Activated naive CD4-positive, alpha-beta T cell treated with anti-CD3 and anti-CD28 coated beads, Interleukin-2, amount 50 U/mL, for 24 hours (primary cell): Measurements from ENCODE around the gene CST4.
"Not testable (repeated sequence)": the region's sequence is repeated elsewhere in the genome, so short reads cannot be mapped to it uniquely, and the experiment has no call there.

Source experiments
- H3K27ac Mint-ChIP-seq: one replicate; pipeline ENCODE4 v1.8.0; 2021; ENCODE audit warnings: mild to moderate bottlenecking, mixed read lengths
- H3K27me3 Mint-ChIP-seq: one replicate; pipeline ENCODE4 v1.8.0; 2021; ENCODE audit warnings: mixed read lengths
- H3K36me3 Mint-ChIP-seq: one replicate; pipeline ENCODE4 v1.8.0; 2021; ENCODE audit warnings: mixed read lengths
- H3K4me1 Mint-ChIP-seq: one replicate; pipeline ENCODE4 v1.8.0; 2021; ENCODE audit warnings: mixed read lengths
- H3K4me3 Mint-ChIP-seq: one replicate; pipeline ENCODE4 v1.8.0; 2021; ENCODE audit warnings: mild to moderate bottlenecking, mixed read lengths
- H3K9me3 Mint-ChIP-seq: one replicate; pipeline ENCODE4 v1.8.0; 2021; ENCODE audit warnings: mixed read lengths

CST4 gene

DNA sequence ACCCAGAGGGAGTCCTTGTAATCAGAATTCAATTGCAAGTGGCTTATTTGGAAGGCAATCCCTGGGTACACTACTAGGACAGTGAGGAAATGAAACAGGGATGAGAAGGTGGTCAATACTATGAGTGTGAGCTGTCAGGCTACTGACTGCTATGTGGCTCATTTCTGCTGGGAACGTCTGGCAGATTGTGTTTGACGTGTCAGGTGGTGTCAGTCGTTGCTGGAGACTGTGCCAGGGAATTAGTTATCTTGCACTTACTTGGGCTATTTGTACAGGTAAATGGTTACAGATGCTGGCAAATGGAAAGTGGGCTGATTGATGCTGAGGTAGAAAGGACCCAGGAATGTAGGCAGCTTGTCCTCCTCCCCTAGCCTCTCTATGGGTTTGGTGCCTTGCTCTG lies 17.4 kb downstream of the CST4 start:
- H3K4me3 Mint-ChIP-seq = no peak overlapping the region
- H3K27ac Mint-ChIP-seq = no peak overlapping the region
- no peaks in the 10 kb centered on the region for H3K27me3 Mint-ChIP-seq
- H3K36me3 Mint-ChIP-seq = no peaks in the 10 kb centered on the region
- H3K4me1 Mint-ChIP-seq = no peaks in the 10 kb centered on the region
- H3K9me3 Mint-ChIP-seq = no peaks in the 10 kb centered on the region

- Mint-ChIP-seq H3K4me3 (no peak overlapping the region), H3K27me3 (no peaks in the 10 kb centered on the region), H3K27ac (no peak overlapping the region), H3K9me3 (no peaks in the 10 kb centered on the region), H3K4me1 (no peaks in the 10 kb centered on the region), H3K36me3 (no peaks in the 10 kb centered on the region)
Observed at GRCh38 chr20:23670361-23670760, 18.5 kb downstream of the CST4 start.

DNA sequence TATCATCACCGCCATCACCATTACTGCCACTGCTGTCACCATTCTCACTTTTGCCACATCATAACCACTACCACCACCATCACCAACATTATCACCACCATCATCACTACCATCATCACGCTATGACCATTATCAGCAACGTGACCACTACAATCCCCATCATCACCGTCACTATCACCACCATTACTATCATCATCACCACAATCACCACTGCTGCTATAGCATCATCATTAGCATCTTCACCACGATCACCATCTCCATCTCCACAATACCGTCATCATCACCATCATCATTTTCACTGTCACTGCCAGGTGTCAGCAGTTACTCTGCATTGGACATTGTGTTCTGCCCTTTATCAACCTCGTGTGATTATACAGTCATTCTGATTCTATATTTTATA lies 19.0 kb downstream of the CST4 start:
- Mint-ChIP-seq H3K9me3 (no peaks in the 10 kb centered on the region), H3K4me1 (no peaks in the 10 kb centered on the region), H3K27ac (no peak overlapping the region), H3K27me3 (no peaks in the 10 kb centered on the region), H3K4me3 (no peak overlapping the region), H3K36me3 (no peaks in the 10 kb centered on the region)

DNA sequence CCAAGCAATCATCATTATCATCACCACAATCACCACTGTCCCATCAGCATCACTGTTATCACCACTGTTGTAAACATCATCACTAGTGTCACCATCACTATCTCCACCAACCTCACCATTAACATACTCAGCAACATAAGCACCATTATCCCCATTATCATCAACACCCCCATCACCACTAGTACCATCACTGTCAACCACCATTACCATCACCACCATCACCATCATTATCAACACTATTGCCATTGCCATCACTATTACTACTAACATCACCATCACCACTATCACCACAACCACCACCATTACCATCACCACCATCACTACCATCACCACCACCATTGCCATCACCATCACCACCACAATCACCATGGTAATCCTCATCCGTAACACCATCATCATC lies 19.5 kb downstream of the CST4 start:
- Mint-ChIP-seq H3K4me1 (no peaks in the 10 kb centered on the region), H3K27ac (no peak overlapping the region), H3K36me3 (no peaks in the 10 kb centered on the region), H3K4me3 (no peak overlapping the region), H3K9me3 (no peaks in the 10 kb centered on the region), H3K27me3 (no peaks in the 10 kb centered on the region)

DNA sequence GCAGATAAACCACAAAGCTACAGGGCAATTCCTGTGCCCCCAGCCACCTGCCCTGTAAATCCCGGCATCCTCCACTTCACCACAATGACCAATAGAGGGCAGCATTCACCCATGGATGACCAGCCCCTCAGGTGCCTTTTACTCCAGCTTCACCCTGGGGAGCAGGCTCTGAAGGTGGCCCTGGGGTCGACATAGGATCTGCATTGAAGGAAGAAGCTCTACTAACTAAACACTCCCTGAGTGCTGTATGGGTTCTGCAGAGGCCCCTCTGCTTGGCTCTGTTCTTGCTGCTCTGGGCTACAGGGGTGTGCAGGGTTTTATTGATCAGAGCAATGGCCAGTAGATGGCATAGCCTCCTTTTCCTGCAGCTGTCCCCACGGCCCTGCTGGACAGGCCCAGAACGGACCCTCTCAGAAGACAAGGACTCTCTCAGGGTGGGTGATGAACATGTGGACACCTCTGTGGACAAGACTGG lies 20.3 kb downstream of the CST4 start:
- Mint-ChIP-seq H3K27me3 (no peaks in the 10 kb centered on the region), H3K9me3 (no peaks in the 10 kb centered on the region), H3K36me3 (no peaks in the 10 kb centered on the region), H3K27ac (no peak overlapping the region), H3K4me3 (no peak overlapping the region), H3K4me1 (no peaks in the 10 kb centered on the region)

DNA sequence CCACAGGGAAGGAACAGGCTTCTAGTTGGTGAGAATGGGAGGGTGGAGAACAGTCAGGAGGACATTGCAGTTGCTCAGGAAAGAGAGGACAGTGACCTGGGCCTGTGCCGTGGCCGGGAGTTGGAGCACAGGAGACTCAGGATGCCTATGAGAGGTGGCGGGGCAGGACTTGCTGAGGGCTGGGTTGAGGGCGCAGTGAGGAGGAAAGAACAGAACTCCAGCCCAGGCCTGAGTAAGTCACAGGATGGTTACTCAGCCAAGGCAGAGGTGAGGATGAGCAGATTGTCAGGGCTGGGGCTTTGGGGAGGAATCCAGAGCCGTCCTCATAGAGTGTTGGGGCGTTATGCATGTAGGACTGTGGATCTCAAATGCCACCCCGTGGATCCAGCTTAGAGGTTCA lies 21.2 kb downstream of the CST4 start:
- Mint-ChIP-seq H3K36me3 (no peaks in the 10 kb centered on the region), H3K4me1 (no peaks in the 10 kb centered on the region), H3K4me3 (no peak overlapping the region), H3K27ac (no peak overlapping the region), H3K27me3 (no peaks in the 10 kb centered on the region), H3K9me3 (no peaks in the 10 kb centered on the region)

GRCh38 chr20:23666698-23667097 lies 22.1 kb downstream of the CST4 start:
- H3K36me3 Mint-ChIP-seq = no peaks in the 10 kb centered on the region
- no peak overlapping the region for H3K4me3 Mint-ChIP-seq
- no peaks in the 10 kb centered on the region for H3K4me1 Mint-ChIP-seq
- H3K27ac Mint-ChIP-seq = no peak overlapping the region
- H3K27me3 Mint-ChIP-seq = no peaks in the 10 kb centered on the region
- no peaks in the 10 kb centered on the region for H3K9me3 Mint-ChIP-seq

DNA sequence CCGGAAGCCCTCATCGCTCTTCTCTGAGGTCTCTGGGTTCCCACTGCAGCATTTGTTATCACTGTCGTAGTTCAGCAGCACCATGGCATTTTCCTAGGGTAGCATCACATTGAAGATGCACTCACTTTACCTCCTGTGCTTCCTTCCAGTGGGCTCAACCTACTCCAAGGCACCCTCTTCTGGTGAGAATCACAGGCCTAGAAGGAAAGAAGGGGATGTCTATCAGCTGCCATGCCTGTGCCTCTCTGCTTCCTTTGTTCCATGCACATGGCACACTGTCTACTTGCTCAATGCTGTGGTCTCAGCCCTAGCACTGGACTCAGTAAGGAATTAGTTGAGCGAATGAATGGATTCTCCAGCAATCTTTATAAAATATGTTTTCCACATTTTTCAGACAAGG lies 22.6 kb downstream of the CST4 start:
- H3K9me3 Mint-ChIP-seq = no peaks in the 10 kb centered on the region
- H3K36me3 Mint-ChIP-seq = no peaks in the 10 kb centered on the region
- H3K27me3 Mint-ChIP-seq = no peaks in the 10 kb centered on the region
- H3K4me3 Mint-ChIP-seq = no peak overlapping the region
- H3K4me1 Mint-ChIP-seq = no peaks in the 10 kb centered on the region
- H3K27ac Mint-ChIP-seq = no peak overlapping the region

DNA sequence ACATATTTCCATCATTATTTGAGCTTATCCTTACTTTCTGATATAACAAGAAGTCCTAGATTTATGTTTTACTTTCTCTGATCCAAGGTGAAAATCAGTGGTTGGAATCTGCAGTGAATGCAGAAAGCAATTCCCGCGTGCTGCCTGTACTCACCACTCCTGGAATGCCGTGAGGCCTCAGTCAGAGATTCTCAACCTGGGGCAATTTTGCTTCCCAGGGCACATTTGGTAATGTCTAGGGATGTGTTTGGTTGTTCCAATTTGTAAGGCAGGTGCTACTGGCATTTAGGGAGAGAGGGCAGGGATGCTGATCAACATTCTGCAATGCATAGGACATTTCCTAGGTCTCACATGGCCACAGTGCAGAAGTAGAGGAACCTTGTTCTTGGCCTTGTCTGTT lies 23.9 kb downstream of the CST4 start:
- H3K4me1 Mint-ChIP-seq = no peaks in the 10 kb centered on the region
- no peak overlapping the region for H3K27ac Mint-ChIP-seq
- no peaks in the 10 kb centered on the region for H3K9me3 Mint-ChIP-seq
- no peak overlapping the region for H3K4me3 Mint-ChIP-seq
- H3K36me3 Mint-ChIP-seq = no peaks in the 10 kb centered on the region
- H3K27me3 Mint-ChIP-seq = no peaks in the 10 kb centered on the region

DNA sequence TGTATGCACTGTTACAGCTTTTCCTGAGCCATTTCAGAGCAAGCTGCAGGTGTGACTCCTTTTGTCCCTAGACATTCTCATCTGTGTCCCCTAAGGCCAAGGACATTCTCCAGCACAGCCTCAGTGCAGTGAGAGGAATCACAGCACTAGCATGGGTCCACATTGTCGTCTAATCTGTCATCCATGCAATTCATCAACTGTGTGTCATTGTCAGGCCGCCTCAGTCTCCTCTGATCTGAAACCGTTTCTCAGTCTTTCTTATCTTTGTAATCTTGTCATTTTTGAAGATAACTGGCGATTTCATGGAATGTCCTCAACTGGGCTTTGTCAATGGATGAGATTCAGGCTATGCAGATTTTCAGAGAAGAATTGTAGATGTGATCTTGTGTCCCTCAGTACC lies 24.8 kb downstream of the CST4 start:
- H3K4me1 Mint-ChIP-seq, H3K27me3 Mint-ChIP-seq, H3K9me3 Mint-ChIP-seq, H3K4me3 Mint-ChIP-seq, H3K27ac Mint-ChIP-seq, H3K36me3 Mint-ChIP-seq: not testable (repeated sequence)

- Mint-ChIP-seq H3K27ac (no peak overlapping the region), H3K4me3 (no peak overlapping the region), H3K4me1 (no peaks in the 10 kb centered on the region), H3K27me3 (no peaks in the 10 kb centered on the region), H3K36me3 (no peaks in the 10 kb centered on the region), H3K9me3 (no peaks in the 10 kb centered on the region)
Observed at GRCh38 chr20:23663180-23663579, 25.7 kb downstream of the CST4 start.

DNA sequence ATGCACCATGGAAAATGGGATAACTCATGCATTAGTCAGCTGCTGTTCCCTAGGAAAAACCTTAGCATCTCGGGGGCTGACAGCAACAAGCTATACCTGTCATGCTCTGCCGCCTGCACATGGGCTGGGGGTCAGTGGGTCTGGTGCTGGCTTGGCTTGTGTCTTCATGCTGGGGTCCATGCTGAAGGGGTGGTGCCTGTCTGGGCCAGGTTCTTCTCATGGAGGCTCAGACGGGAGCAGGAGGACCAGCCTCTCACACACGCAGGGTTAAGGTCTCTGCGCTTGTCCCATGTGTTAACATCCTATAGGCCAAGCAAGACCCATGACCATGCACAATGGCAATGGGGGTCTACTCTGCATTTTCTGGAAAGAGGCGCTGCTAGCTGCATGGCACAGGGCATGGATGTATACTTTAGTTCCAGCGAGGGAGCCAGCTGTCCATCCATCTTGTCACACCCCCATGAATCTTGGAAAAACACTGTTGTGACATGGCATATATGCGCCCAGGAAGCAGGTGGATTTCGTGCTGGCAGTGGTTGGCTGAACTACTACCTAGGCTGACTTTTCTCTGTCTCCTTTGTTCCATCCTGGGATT lies 26.5 kb downstream of the CST4 start:
- Mint-ChIP-seq H3K36me3 (no peaks in the 10 kb centered on the region), H3K4me3 (no peak overlapping the region), H3K9me3 (no peaks in the 10 kb centered on the region), H3K27me3 (no peaks in the 10 kb centered on the region), H3K4me1 (no peaks in the 10 kb centered on the region), H3K27ac (no peak overlapping the region)

GRCh38 chr20:23661002-23661429 lies 27.8 kb downstream of the CST4 start:
- no peaks in the 10 kb centered on the region for H3K9me3 Mint-ChIP-seq
- H3K36me3 Mint-ChIP-seq = no peaks in the 10 kb centered on the region
- no peak overlapping the region for H3K27ac Mint-ChIP-seq
- H3K4me3 Mint-ChIP-seq = no peak overlapping the region
- H3K27me3 Mint-ChIP-seq = no peaks in the 10 kb centered on the region
- no peaks in the 10 kb centered on the region for H3K4me1 Mint-ChIP-seq

- Mint-ChIP-seq H3K27me3 (no peaks in the 10 kb centered on the region), H3K4me1 (no peaks in the 10 kb centered on the region), H3K9me3 (no peaks in the 10 kb centered on the region), H3K27ac (no peak overlapping the region), H3K4me3 (no peak overlapping the region), H3K36me3 (no peaks in the 10 kb centered on the region)
Observed at GRCh38 chr20:23659989-23660837, 28.6 kb downstream of the CST4 start.

DNA sequence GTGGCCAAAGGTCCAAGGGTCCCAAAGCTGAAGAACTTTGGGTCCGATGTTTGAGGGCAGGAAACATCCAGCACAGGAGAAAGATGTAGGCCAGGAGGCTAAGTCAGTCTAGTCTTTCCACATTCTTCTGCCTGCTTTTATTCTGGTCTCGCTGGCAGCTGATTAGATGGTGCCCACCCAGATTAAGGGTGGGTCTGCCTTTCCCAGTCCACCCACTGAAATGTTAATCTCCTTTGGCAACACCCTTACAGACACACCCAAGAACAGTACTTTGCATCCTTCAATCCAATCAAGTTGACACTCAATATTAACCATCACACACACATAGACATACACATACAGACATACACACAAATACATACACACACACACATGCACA lies 29.2 kb downstream of the CST4 start:
- not testable (repeated sequence) for H3K27ac Mint-ChIP-seq, H3K36me3 Mint-ChIP-seq, H3K27me3 Mint-ChIP-seq, H3K9me3 Mint-ChIP-seq, H3K4me3 Mint-ChIP-seq, H3K4me1 Mint-ChIP-seq

GRCh38 chr20:23658989-23659609 lies 29.7 kb downstream of the CST4 start:
- Mint-ChIP-seq H3K27me3 (peaks cover 6% of the 10 kb centered on the region), H3K9me3 (no peaks in the 10 kb centered on the region), H3K36me3 (no peaks in the 10 kb centered on the region), H3K27ac (no peak overlapping the region), H3K4me1 (no peaks in the 10 kb centered on the region), H3K4me3 (no peak overlapping the region)
